Calu3 (cell line): ENCODE data around the gene COL26A1. TPM values are rescaled to one million over a fixed set of nuclear protein-coding genes. Genes with fewer than 3 reads are reported as not detected.

ENCODE experiments used
- BruUV-seq: library from RNA; stranded (reverse); fragments of 400-500 nt; replicated peaks from 2 replicates; lab custom pipeline; 2021; lab: Mats Ljungman, UMichigan
- CTCF ChIA-PET: fragments of 300-600 bp; sonication (Branson Sonifier 250); formaldehyde crosslinking; loops from one replicate; lab custom pipeline; 2022; ENCODE audit warnings: antibody characterized with exemption; lab: Charles Lee
- DNase-seq: peaks from one replicate; pipeline ENCODE4 v3.0.0; 2022
- H3K27ac Mint-ChIP-seq: one replicate; pipeline ENCODE4 v1.8.0; 2022; ENCODE audit warnings: mixed read lengths; ENCODE audit not compliant: unreplicated experiment
- H3K27me3 Mint-ChIP-seq: one replicate; pipeline ENCODE4 v1.8.0; 2022; ENCODE audit warnings: mixed read lengths; ENCODE audit not compliant: unreplicated experiment
- H3K36me3 Mint-ChIP-seq: one replicate; pipeline ENCODE4 v1.8.0; 2022; ENCODE audit warnings: mild to moderate bottlenecking, moderate library complexity, mixed read lengths; ENCODE audit not compliant: insufficient read depth, unreplicated experiment
- H3K4me1 Mint-ChIP-seq: one replicate; pipeline ENCODE4 v1.8.0; 2022; ENCODE audit warnings: mild to moderate bottlenecking, low read depth, mixed read lengths; ENCODE audit not compliant: unreplicated experiment
- H3K4me3 Mint-ChIP-seq: one replicate; pipeline ENCODE4 v1.8.0; 2022; ENCODE audit warnings: mild to moderate bottlenecking, low read depth, moderate library complexity, mixed read lengths; ENCODE audit not compliant: unreplicated experiment
- H3K9me3 Mint-ChIP-seq: one replicate; pipeline ENCODE4 v1.8.0; 2022; ENCODE audit warnings: low read depth, mixed read lengths; ENCODE audit not compliant: unreplicated experiment
- intact Hi-C: fragments of 100-400 bp; cut with micrococcal nuclease; formaldehyde crosslinking; loops from one replicate; pipeline ENCODE4 v1.10.0; 2022; ENCODE audit not compliant: unreplicated experiment
- total RNA-seq: library from RNA; stranded (reverse); gene quantifications from 2 replicates; pipeline ENCODE4 v1.2.3, GENCODE V29; 2022
- TF ChIP-seq, protein P1 (sequence below): fragments of 200-600 bp; IDR thresholded peaks from one replicate; pipeline ENCODE4 v1.8.0; 2022; ENCODE audit warnings: antibody characterized with exemption; ENCODE audit not compliant: unreplicated experiment

Gene COL26A1
- total RNA-seq, 1 experiment from 2014 or later, result not detected

DNA sequence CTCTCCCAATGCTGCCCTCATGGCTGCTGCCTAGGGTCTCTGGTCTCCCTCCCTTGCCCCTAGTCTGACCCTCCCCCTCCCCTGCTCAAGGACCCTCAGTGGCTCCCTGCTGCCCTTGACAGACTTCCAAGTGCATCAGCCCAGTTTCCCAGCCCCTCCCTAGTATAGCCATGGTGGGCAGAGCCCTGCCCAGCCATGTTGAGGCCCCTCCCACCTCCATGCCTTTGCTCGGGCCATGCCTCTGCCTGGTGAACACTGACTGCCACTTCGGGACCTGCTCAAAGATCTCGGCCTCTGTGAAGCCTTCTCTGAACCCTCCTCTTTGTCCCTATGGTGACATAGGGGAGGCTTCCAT lies 193.2 kb downstream of the COL26A1 start:
- intact Hi-C loops, result no loop called here
- no peak overlapping the region for H3K4me3 Mint-ChIP-seq

DNA sequence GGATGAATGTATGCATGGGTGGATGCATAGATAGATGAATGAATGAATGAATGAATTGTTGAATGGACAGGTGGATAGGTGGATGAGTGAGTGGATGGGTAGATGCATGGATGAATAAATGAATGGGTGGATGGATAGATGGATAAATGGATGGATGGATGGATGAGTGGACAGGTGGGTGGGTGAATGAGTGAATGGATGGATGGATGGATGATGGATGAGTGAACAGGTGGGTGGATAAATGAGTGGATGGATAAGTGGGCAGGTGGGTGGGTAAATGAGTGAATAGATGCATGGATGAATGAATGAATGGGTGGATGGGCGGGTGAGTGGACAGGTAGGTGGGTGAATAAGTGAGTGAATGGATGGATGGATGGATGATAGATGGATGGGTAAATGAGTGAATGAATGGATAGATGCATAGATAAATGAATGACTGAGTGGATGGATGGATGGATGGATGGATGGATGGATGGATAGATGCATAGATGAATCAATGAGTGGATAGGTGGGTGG lies 193.8 kb downstream of the COL26A1 start:
- CTCF ChIA-PET, result no interaction called here
- Mint-ChIP-seq H3K36me3 (no peaks in the 10 kb centered on the region), H3K4me1 (no peaks in the 10 kb centered on the region), H3K9me3 (no peaks in the 10 kb centered on the region), H3K27me3 (peaks cover 65% of the 10 kb centered on the region), H3K27ac (no peak overlapping the region), H3K4me3 (no peak overlapping the region)
- TF ChIP-seq, protein P1, sequence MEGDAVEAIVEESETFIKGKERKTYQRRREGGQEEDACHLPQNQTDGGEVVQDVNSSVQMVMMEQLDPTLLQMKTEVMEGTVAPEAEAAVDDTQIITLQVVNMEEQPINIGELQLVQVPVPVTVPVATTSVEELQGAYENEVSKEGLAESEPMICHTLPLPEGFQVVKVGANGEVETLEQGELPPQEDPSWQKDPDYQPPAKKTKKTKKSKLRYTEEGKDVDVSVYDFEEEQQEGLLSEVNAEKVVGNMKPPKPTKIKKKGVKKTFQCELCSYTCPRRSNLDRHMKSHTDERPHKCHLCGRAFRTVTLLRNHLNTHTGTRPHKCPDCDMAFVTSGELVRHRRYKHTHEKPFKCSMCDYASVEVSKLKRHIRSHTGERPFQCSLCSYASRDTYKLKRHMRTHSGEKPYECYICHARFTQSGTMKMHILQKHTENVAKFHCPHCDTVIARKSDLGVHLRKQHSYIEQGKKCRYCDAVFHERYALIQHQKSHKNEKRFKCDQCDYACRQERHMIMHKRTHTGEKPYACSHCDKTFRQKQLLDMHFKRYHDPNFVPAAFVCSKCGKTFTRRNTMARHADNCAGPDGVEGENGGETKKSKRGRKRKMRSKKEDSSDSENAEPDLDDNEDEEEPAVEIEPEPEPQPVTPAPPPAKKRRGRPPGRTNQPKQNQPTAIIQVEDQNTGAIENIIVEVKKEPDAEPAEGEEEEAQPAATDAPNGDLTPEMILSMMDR, result no peak
- intact Hi-C loops, result no loop called here
- BruUV-seq, result no TSS peak
- DNase-seq, result no peak

More for the DNA sequence above, 193.2 kb downstream of the COL26A1 start:
- TF ChIP-seq, protein P1, result no peak
- Mint-ChIP-seq H3K27me3 (peaks cover 59% of the 10 kb centered on the region), H3K36me3 (no peaks in the 10 kb centered on the region), H3K27ac (no peak overlapping the region), H3K9me3 (no peaks in the 10 kb centered on the region), H3K4me1 (no peaks in the 10 kb centered on the region)
- BruUV-seq, result no TSS peak
- no peak for DNase-seq
- CTCF ChIA-PET, result no interaction called here

DNA sequence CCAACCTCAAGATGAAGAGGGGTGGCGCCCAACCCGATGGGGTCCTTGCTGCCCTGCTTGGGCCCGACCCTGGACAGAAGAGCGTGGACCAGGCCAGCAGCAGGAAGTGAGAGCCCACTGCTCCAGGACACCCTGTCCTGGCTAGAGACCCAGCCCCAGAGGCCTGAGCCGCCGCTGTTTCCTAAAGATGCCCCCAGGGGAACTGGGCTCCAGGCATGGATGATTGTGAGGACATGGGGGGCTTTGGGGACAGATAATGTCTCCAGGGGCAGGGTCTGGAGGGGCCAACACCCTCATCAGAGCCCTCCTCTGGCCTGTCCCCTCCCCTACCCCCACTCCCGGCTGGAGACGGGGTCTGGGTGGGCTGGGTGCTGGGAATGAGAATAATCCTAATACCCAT lies 194.7 kb downstream of the COL26A1 start:
- Mint-ChIP-seq H3K27me3 (peaks cover 74% of the 10 kb centered on the region), H3K27ac (no peak overlapping the region), H3K4me1 (no peaks in the 10 kb centered on the region), H3K36me3 (no peaks in the 10 kb centered on the region), H3K9me3 (no peaks in the 10 kb centered on the region), H3K4me3 (no peak overlapping the region)
- TF ChIP-seq, protein P1, result no peak
- no TSS peak for BruUV-seq
- DNase-seq, result no peak
- CTCF ChIA-PET, result no interaction called here
- intact Hi-C loops, result no loop called here

DNA sequence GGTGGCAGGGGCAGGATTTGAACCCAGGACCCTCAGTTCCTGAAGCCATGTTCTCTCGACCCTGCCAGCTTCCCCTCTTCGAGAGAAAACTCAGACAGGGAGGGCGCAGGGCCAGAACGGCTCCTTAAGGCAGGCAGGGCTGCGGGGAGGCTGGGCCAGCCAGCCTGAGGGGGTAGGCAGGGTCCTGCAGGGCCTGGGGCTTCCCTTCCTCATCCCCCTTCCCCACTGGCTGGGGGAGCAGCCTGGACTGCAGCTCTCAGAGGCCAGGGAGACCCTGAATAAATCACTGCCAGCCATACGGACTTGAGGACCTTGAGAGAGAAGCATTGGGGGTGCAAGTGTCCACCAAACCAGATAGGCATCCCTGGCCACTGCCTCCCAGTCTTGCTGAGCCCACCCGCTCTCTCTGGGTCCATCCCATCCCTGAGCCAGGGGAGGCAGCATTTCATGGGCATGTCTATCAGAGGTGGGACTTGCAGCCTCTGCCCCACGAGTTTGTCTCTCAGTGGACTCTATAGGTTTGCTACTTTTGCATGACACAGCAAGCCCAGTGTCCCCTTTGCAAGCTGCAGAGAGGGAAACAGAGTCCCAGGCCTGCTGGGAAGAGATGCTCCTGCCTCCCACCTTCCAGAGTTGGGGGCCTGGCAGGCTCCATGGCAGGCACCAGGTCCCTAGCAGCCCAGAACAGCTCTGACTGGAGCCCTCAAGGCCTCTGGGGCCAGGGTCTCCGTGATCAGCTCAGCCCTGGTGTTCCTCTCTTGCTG lies 195.5 kb downstream of the COL26A1 start:
- DNase-seq, result no peak
- no peak overlapping the region for H3K27ac Mint-ChIP-seq
- BruUV-seq, result no TSS peak
- no peaks in the 10 kb centered on the region for H3K9me3 Mint-ChIP-seq
- intact Hi-C loops, result no loop called here
- CTCF ChIA-PET, result no interaction called here
- TF ChIP-seq, protein P1, result no peak
- peaks cover 77% of the 10 kb centered on the region for H3K27me3 Mint-ChIP-seq
- H3K4me1 Mint-ChIP-seq, result no peaks in the 10 kb centered on the region
- no peaks in the 10 kb centered on the region for H3K36me3 Mint-ChIP-seq
- H3K4me3 Mint-ChIP-seq, result no peak overlapping the region
